Peyer's patch (tissue), 4 donors: ENCODE results near the gene CEMIP2. TPM values are rescaled to one million over a fixed set of nuclear protein-coding genes. Genes with fewer than 3 reads are reported as not detected.

Source experiments
- DNase-seq, 3 donors: peaks; one replicate each; pipeline ENCODE4 v3.0.0-alpha.2; 2017 to 2019
- H3K27ac ChIP-seq, 4 donors: fragments of 200-600 bp; sonication (generic); one replicate each; pipeline ENCODE4 v1.5.1; 2016 to 2019
- H3K27me3 ChIP-seq, 2 donors: fragments of 200-600 bp; sonication (generic); one replicate each; pipeline ENCODE4 v1.5.1; 2019
- H3K36me3 ChIP-seq, 3 donors: fragments of 200-600 bp; sonication (generic); one replicate each; pipeline ENCODE4 v1.5.1; 2016 to 2019
- H3K4me1 ChIP-seq, 4 donors: fragments of 200-600 bp; sonication (generic); one replicate each; pipeline ENCODE4 v1.5.1; 2016 to 2019
- H3K4me3 ChIP-seq, 4 donors: fragments of 200-600 bp; sonication (generic); 1 replicate in 3 of 4; 2 replicates in 1 of 4; pipeline ENCODE4 v1.5.1; 2016 to 2019; ENCODE audit warnings: mild to moderate bottlenecking in 1 of 4
- H3K9me3 ChIP-seq, 4 donors: fragments of 200-600 bp; sonication (generic); one replicate each; pipeline ENCODE4 v1.5.1; 2016 to 2019; ENCODE audit warnings: mild to moderate bottlenecking in 1 of 4
- POLR2A ChIP-seq, 2 donors: fragments of 450-650 bp; IDR thresholded peaks; one replicate each; pipeline ENCODE4 v1.5.1; 2017; ENCODE audit warnings: antibody characterized with exemption in 2 of 2, mild to moderate bottlenecking in 2 of 2, moderate library complexity in 2 of 2
- total RNA-seq, 4 donors: library from RNA; depleted of rRNA; stranded (reverse); fragments of >200 nt; gene quantifications; one replicate each; pipeline ENCODE4 v1.1.0, GENCODE V29; 2016
- TF ChIP-seq, protein P1 (sequence below), 6 experiments: fragments of 450-650 bp in 4 of 6; fragments of 200-600 bp in 2 of 6; sonication (generic) in 1 of 6; IDR thresholded peaks; one replicate each; pipeline ENCODE4 v1.5.1; 2017 to 2019; ENCODE audit warnings: antibody characterized with exemption in 6 of 6, mild to moderate bottlenecking in 3 of 6, moderate library complexity in 1 of 6

Gene CEMIP2
- total RNA-seq, 4 donors from 2014 or later: 79.2 to 243 (median 215) TPM

DNA sequence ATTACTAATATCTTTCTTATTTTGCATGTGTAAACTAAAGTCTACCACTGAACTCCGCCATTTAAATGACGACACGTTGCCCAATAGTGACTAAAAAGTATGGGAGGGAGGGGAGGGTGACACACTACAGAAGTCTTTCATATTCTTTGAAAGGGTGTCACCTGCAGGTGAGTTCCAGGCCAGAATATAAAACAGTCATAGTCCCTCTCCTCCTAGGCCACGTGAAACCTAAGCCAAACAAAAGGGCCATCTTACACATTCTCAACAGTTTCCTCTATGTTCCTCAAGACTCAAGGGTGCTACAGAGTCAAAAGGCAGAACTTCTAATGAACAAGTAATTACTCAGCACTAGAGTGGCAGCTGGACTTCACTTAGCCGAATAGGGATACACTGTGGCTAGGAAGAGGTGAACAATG, 6.4 kb downstream of the CEMIP2 start:
- Histone ChIP-seq H3K36me3 (no peaks in the 10 kb centered on the region), H3K4me3 (no peak overlapping the region), H3K27ac (no peak overlapping the region), H3K9me3 (no peaks in the 10 kb centered on the region), H3K27me3 (no peaks in the 10 kb centered on the region), H3K4me1 (peaks cover 0 to 61% (median 17%) of the 10 kb centered on the region in 4 donors)
- TF ChIP-seq, protein P1, sequence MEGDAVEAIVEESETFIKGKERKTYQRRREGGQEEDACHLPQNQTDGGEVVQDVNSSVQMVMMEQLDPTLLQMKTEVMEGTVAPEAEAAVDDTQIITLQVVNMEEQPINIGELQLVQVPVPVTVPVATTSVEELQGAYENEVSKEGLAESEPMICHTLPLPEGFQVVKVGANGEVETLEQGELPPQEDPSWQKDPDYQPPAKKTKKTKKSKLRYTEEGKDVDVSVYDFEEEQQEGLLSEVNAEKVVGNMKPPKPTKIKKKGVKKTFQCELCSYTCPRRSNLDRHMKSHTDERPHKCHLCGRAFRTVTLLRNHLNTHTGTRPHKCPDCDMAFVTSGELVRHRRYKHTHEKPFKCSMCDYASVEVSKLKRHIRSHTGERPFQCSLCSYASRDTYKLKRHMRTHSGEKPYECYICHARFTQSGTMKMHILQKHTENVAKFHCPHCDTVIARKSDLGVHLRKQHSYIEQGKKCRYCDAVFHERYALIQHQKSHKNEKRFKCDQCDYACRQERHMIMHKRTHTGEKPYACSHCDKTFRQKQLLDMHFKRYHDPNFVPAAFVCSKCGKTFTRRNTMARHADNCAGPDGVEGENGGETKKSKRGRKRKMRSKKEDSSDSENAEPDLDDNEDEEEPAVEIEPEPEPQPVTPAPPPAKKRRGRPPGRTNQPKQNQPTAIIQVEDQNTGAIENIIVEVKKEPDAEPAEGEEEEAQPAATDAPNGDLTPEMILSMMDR (IDR thresholded peaks at IDR 0.05): peak in 1 of 6 experiments; percentile 20
- no peak for TF ChIP-seq POLR2A (IDR thresholded peaks at IDR 0.05)
- DNase-seq: no peak

DNA sequence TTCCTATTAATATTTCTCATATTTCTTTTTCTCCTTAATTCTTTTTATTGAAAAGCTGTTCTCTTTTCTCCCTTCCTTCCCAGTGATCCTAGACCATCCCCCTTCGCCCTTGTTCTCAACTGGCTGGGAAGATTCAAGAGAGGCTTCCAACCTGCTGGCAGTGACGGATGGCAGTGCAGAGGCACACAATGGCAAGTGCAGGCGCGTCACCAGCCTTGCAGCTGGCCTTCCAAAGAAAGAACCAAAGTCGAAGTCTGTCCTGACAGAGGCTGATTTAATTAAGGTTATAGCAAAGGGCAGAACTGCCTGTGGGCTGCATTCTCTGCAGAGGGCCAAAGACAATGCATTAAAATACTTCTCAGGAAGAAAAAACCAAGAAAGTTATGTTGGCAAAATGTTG, 7.4 kb downstream of the CEMIP2 start:
- DNase-seq: peak in 2 of 3 donors; percentile 57 to 59
- Histone ChIP-seq H3K4me3 (no peak overlapping the region), H3K4me1 (peaks cover 0 to 61% (median 17%) of the 10 kb centered on the region in 4 donors), H3K9me3 (no peaks in the 10 kb centered on the region), H3K36me3 (no peaks in the 10 kb centered on the region), H3K27ac (peak overlapping the region in 1 of 4 donors; percentile 19), H3K27me3 (no peaks in the 10 kb centered on the region)
- TF ChIP-seq, protein P1 (IDR thresholded peaks at IDR 0.05): no peak
- no peak for TF ChIP-seq POLR2A (IDR thresholded peaks at IDR 0.05)

DNA sequence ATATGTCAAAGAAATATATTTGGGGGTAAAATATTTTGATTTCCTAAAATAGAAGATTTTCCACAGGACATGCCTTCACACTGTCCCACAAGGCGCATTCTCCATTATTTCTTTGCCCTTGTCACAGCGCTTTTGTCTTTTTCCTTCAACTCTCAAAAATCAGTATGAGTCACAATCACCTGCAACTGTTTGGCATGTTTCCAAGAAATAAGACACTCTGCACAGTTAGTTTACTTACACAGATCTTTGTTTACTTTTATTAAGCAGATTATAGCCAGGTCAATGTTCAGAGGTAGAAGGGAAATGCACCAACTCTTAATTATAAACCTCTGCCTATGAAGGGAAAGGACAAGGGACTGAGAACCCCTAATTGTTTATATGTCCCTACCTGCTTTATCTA, 9.5 kb downstream of the CEMIP2 start:
- no peaks in the 10 kb centered on the region for H3K9me3 ChIP-seq
- H3K27ac ChIP-seq: peak overlapping the region in 2 of 4 donors; percentile 28 to 38
- no peaks in the 10 kb centered on the region for H3K36me3 ChIP-seq
- TF ChIP-seq POLR2A (IDR thresholded peaks at IDR 0.05): no peak
- TF ChIP-seq, protein P1 (IDR thresholded peaks at IDR 0.05): no peak
- H3K4me1 ChIP-seq: peaks cover 0 to 45% (median 7%) of the 10 kb centered on the region in 4 donors
- DNase-seq: no peak
- peak overlapping the region in 1 of 4 donors; percentile 18 for H3K4me3 ChIP-seq
- H3K27me3 ChIP-seq: no peaks in the 10 kb centered on the region

DNA sequence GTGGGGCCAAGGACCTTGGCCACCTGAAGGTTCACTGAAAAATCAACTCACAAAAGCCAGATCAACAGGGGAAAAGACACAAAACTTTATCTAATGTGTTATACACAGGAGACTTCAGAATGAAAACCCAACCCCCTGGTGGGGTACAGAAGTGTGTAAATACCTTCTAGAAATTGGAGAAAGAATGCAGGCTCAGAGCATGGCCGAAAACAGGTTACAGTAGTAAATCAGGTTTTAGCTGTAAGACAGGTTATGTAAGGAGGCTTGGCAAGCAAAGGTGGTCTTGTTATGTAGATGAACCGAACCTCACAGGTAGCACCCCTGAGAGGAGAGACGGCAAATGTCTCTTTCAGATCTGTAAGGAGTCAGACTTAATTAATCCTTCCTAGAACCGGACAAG, 10.0 kb downstream of the CEMIP2 start:
- no peak for DNase-seq

DNA sequence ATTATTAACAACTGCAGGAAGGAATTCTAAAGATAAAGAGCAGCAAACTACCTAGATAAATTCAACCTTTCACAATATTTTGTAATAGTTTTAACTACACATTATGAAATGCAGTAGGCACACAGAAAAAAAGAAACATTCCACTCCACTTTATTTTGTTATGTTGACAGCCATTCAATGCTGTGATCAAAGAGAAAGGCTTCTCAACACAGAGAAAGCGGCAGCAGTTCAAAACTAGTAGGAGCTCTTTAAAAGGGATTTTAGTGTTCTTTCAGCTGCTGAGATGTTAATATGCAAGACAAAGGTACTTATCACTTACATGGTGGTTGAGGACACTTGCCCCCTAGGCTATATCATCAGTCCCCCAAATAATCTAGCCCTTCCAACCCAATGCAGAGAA, 11.6 kb downstream of the CEMIP2 start:
- no peak overlapping the region for H3K27ac ChIP-seq
- H3K4me1 ChIP-seq: peaks cover 0 to 24% (median 2%) of the 10 kb centered on the region in 4 donors
- no peak for DNase-seq
- TF ChIP-seq POLR2A (IDR thresholded peaks at IDR 0.05): no peak
- peaks cover 0 to 2% (median 0%) of the 10 kb centered on the region in 4 donors for H3K9me3 ChIP-seq
- H3K36me3 ChIP-seq: no peaks in the 10 kb centered on the region
- no peak overlapping the region for H3K4me3 ChIP-seq
- no peaks in the 10 kb centered on the region for H3K27me3 ChIP-seq

More for the DNA sequence above, 10.0 kb downstream of the CEMIP2 start:
- H3K4me3 ChIP-seq: peak overlapping the region in 2 of 4 donors; percentile 1 to 18
- H3K36me3 ChIP-seq: no peaks in the 10 kb centered on the region
- H3K4me1 ChIP-seq: peaks cover 0 to 39% (median 5%) of the 10 kb centered on the region in 4 donors
- H3K27me3 ChIP-seq: no peaks in the 10 kb centered on the region
- H3K9me3 ChIP-seq: peaks cover 0 to 2% (median 0%) of the 10 kb centered on the region in 4 donors
- peak overlapping the region in 2 of 4 donors; percentile 28 to 38 for H3K27ac ChIP-seq
- no peak for TF ChIP-seq POLR2A (IDR thresholded peaks at IDR 0.05)
- TF ChIP-seq, protein P1 (IDR thresholded peaks at IDR 0.05): no peak

DNA sequence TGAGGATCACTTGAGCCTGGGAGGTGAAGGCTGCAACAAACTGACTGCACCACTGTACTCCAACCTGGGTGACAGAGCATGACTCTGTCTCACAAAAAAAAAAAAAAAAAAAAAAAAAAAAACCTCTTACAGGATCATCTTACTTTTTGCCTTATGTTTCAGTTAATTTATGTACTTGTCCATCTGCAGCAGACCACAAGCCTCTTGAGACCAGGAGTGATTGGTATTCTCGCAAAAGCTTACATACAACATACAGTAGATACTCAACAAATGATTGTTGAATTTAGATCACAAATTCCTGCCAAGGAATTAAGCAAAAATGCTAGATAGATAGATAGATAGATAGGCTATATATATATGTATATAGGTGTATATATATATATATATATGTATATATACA, 12.4 kb downstream of the CEMIP2 start:
- Histone ChIP-seq H3K36me3 (no peaks in the 10 kb centered on the region), H3K9me3 (peaks cover 0 to 2% (median 0%) of the 10 kb centered on the region in 4 donors), H3K27ac (no peak overlapping the region), H3K27me3 (no peaks in the 10 kb centered on the region), H3K4me3 (no peak overlapping the region), H3K4me1 (peaks cover 0 to 15% (median 0%) of the 10 kb centered on the region in 4 donors)
- no peak for DNase-seq
- TF ChIP-seq POLR2A (IDR thresholded peaks at IDR 0.05): no peak
- TF ChIP-seq, protein P1 (IDR thresholded peaks at IDR 0.05): no peak
